HG03025 (cell line): ENCODE results near the gene PTPRN2.
"Not testable (repeated sequence)": the region's sequence is repeated elsewhere in the genome, so short reads cannot be mapped to it uniquely, and the experiment has no call there.

Experiments used
- ATAC-seq: cut with Tn5 transposase; IDR thresholded peaks from one replicate; pipeline ENCODE4 v1.9.1; 2021; ENCODE audit warnings: mild to moderate bottlenecking, moderate library complexity; ENCODE audit not compliant: unreplicated experiment, low FRiP score

The PTPRN2 gene

DNA sequence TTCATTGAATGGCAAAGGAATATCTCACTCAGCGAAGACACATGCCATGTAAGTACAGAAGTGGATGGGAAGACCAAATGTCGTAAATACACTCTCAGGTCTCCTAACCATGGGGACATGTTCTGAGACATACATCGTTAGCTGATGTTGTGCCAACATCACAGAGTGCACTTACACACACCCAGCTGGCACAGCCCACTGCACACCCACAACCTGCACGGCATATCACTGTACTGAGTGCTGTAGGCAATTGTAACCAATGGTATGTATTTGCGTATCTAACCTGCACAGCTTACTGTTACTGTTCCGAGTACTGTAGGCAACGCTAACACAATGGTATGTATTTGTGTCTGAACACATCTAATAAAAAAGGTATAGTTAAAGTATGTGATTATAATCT is 550.4 kb downstream of the PTPRN2 start:
- no peak for ATAC-seq

GRCh38 chr7:158035343-158035742 is 552.3 kb downstream of the PTPRN2 start:
- ATAC-seq = no peak

DNA sequence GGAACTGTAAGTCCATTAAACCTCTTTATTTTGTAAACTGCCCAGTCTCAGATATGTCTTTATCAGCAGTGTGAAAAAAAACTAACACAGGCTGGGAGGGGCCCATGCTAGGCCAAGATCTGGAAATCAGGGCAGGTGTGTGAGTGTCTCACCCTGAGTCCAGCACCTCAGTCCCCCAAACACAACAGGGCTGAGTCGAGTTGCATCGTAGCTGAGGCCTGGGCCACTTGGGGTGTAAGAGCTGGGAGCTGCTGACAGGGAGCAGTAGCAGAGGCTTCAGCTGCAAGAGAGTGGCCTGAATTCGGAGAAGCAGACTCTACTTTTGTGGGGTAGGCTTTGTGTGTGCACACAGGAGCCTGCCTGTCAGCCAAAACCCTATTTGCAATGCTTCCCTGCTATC is 553.1 kb downstream of the PTPRN2 start:
- no peak for ATAC-seq

- ATAC-seq = not testable (repeated sequence)
Observed at GRCh38 chr7:158033925-158034324, 553.7 kb downstream of the PTPRN2 start.

DNA sequence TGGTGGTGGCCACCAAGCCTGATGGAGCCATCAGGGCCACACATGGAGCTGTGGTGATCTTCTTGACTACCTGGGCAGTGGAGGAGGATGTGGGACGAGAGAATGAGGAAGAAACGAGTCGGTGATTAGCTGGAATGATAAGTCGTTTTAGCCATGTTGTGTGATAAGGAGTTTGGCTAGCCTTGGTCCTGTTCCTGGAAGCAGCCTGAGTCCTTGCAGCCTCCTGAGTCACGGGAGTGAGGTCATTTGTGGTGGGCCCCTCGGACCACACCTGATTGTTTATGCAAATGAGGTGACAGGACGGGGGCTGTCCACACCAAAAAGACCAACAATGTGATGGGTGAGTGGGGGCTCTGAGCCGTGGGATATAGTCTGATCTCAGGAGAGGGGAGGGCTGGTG is 554.4 kb downstream of the PTPRN2 start:
- ATAC-seq = no peak

GRCh38 chr7:158032561-158033115 is 555.0 kb downstream of the PTPRN2 start:
- ATAC-seq = no peak

DNA sequence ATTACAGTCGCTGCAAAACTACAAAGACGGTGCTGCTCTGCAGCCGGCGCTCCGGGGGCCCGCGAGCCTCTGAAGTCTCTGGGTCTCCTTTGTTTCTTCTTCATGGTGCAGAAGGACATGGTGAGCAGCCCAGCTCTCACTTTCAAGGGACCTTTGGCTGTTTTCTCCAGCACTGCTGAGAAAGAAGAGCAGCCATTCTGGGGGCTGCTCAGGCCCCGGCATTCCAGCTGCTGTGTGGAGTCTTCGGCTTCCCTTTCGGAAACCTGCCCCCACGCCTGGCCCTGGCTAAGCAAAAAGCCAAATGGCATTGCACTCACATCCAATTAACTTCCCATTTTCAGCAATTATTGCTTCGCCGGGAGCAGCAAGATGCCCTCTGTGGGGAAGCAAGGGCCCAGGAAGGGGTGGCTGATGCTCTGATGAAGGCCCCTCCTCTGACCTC is 555.7 kb downstream of the PTPRN2 start:
- ATAC-seq = no peak

- no peak for ATAC-seq
Observed at GRCh38 chr7:158030566-158030965, 557.1 kb downstream of the PTPRN2 start.

- ATAC-seq = no peak
Observed at GRCh38 chr7:158030071-158030470, 557.6 kb downstream of the PTPRN2 start.

GRCh38 chr7:158029509-158029908 is 558.1 kb downstream of the PTPRN2 start:
- ATAC-seq = no peak

DNA sequence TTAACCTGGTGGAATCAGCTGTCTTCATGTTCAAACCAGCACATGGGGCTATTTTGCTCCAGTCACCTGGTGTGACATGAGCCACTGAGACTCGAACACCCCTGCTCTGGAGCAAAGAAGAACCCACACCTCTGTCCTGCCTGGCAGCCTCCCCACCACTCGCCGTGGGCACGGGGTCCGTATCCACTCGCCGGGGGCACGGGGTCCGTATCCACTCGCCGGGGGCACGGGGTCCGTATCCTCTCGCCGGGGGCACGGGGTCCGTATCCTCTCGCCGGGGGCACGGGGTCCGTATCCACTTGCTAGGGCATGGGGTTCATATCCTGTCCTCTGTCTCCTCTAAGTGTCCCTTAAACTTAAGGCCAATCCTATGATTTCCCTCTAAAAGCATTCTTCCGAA is 558.7 kb downstream of the PTPRN2 start:
- no peak for ATAC-seq

- no peak for ATAC-seq
Observed at GRCh38 chr7:158028290-158028941, 559.2 kb downstream of the PTPRN2 start.

DNA sequence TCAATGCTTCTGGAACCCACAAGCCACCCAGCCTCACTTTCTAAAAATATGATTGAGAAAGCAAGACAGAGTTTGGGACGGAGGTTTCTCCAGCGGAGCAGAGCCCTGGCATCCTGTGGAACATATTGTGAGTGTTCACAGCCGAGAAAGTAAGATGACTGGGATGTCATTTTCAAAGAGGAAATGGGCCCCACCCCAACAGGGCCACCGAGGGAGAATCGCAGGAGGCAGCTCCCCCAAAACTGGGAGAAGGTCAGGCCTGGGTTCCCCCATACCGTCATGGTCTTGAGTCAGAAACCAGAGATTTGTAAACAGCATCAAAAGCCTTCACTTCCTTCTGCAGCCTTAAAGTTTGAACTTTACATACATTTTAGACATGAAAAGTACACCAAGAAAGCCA is 560.0 kb downstream of the PTPRN2 start:
- no peak for ATAC-seq

DNA sequence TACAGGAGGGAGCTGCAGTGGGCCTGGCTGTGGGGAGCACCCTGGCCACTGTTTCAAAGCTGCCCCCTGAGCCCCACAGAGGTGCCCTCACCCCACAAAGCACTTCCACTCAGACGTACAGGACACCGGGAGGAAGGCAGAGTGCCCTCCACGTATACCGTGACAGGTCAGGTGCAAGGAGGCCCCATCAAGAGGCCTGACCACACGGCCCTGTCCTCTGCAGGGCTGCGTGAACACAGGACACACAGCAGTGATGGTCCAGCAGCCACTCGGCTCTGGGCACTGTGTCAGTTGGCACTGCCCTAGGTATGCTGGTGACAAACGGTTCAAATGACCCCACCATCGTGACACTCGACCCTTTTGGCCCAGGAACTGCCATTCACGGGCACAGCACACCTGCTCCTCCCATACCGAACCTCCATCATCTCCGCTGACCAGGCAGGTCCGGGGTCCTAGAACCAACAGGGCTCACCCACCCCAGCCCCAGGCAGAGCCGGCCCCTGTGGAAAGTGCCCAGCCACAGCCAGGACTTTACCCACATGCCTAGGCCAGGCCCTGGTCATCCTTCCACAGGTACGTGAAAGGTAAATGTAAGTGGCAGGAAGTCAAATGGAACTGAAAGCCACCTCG is 560.9 kb downstream of the PTPRN2 start:
- no peak for ATAC-seq

- ATAC-seq = no peak
Observed at GRCh38 chr7:158025686-158026600, 561.7 kb downstream of the PTPRN2 start.

DNA sequence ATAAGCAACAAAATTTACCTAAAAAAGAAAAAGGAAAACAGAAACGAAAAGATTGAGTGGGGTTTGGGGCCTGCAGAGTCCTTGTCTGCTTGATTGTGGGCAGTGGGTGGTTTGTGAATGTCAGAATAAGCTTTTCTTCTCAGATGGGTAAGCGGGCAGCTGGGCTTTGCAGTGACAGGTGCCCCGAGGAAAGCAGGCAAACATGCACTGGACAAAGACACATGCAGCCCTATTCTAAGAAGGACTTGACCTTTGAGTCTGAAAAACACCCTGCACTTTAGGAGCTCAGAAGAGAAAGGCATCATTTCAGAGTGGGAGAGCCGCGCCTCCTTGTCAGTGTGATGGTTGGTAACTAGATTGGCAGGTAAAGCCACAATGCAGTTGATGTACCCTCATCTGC is 562.7 kb downstream of the PTPRN2 start:
- no peak for ATAC-seq

DNA sequence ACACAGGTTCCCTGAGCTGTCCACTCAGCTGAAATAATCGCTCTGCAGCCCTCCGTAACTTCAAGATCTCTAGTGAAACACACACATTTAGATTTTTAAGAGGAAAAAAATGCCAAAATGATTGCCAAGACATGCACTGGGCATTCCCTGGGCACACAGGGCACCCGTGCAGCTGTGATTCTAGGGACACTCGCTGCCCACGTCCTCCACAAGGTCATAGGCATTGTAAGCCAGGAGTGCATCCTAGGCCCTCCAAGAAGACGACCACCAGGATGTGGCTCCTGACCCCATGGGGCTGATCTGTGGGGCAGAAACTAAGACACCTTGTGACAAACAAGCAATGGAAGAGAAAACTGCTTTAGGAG is 563.3 kb downstream of the PTPRN2 start:
- ATAC-seq = no peak

DNA sequence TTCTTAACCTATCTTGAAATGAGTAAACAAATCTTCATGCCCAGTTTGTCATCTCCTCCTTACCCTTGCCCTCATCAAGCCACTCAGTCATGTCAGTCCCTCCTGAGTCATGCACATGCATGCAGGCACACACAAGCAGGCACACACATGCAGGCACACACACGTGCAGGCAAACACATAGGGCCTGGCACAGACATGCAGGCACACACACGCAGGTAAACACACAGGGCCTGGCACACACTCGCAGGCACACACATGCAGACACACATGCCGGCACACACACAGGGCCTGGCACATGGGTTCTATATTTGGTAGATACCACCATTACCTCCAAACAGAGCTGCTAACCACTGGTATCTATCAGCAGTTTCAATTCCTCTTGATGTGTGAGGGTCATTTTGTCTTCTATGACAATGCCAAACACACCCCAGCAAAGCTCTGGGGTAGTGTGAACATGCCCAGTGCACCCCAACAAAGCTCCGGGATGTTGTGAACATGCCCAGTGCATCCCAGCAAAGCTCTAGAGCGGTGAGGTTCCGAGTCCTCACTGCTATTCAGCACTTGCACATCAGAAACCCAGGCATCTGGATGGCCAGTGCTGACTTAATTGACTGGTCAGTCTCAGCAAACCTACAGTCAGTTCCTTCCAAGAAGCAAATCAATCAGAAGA is 563.8 kb downstream of the PTPRN2 start:
- no peak for ATAC-seq

- no peak for ATAC-seq
Observed at GRCh38 chr7:158023157-158023556, 564.5 kb downstream of the PTPRN2 start.

DNA sequence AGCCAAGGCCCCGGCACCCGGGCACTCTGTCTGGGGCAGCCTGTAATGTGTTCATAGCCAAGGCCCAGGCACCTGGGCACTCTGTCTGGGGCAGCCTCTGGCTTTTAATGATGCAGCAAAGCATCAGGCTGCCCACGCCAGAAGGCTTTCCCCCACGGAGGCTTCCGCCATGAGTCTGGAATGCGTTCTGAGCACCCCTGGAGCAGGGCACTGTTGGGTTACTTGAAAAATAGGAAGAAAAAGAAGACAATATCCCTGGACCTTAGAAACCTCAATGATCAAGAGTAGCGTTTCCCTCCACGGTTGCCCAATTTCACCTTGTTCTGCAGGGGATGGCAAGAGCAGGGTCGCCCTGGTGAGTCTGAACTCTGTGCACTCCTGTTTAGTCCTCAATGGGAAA is 565.0 kb downstream of the PTPRN2 start:
- no peak for ATAC-seq

- no peak for ATAC-seq
Observed at GRCh38 chr7:158021836-158022235, 565.8 kb downstream of the PTPRN2 start.
